Measurements from ENCODE around the gene GRK5.

GRCh38 chr10:119503821-119504220 is 296.4 kb downstream of the GRK5 start:
- TF ChIP-seq CTCF (IDR thresholded peaks at IDR 0.05) (no peak), POLR2A (IDR thresholded peaks at IDR 0.05) (no peak)
